Endodermal cell (in vitro differentiated cells): ENCODE data around the gene ZCCHC14. TPM values are rescaled to one million over a fixed set of nuclear protein-coding genes. Genes with fewer than 3 reads are reported as not detected.
"Not testable (repeated sequence)": the region's sequence is repeated elsewhere in the genome, so short reads cannot be mapped to it uniquely, and the experiment has no call there.

ENCODE experiments used
- DNase-seq: peaks from one replicate; pipeline ENCODE4 v3.0.0-alpha.2; 2017
- H3K27ac ChIP-seq: 2 replicates; pipeline ENCODE4 v1.5.1; 2013; ENCODE audit warnings: mild to moderate bottlenecking, low read depth, low read length, moderate library complexity
- H3K27me3 ChIP-seq: 2 replicates; pipeline ENCODE4 v1.6.1; 2013; ENCODE audit warnings: mild to moderate bottlenecking, low read length, moderate library complexity; ENCODE audit not compliant: insufficient read depth, control insufficient read depth, poor library complexity, severe bottlenecking
- H3K36me3 ChIP-seq: 2 replicates; pipeline ENCODE4 v1.7.0; 2013; ENCODE audit warnings: mild to moderate bottlenecking, low read length, moderate library complexity; ENCODE audit not compliant: control insufficient read depth, insufficient read depth
- H3K4me1 ChIP-seq: one replicate; pipeline ENCODE4 v1.7.0; 2013; ENCODE audit warnings: low read length; ENCODE audit not compliant: control insufficient read depth, insufficient read depth
- H3K4me3 ChIP-seq: 2 replicates; pipeline ENCODE4 v1.5.1; 2013; ENCODE audit warnings: mild to moderate bottlenecking, low read length, moderate library complexity
- H3K9ac ChIP-seq: 2 replicates; pipeline ENCODE4 v1.6.1; 2013; ENCODE audit warnings: mild to moderate bottlenecking, low read length, moderate library complexity; ENCODE audit not compliant: poor library complexity, severe bottlenecking; ENCODE audit errors: extremely low read depth
- H3K9me3 ChIP-seq: 2 replicates; pipeline ENCODE4 v1.6.1; 2013; ENCODE audit warnings: mild to moderate bottlenecking, low read length, moderate library complexity; ENCODE audit not compliant: control insufficient read depth
- H3K27ac Mint-ChIP-seq: 2 replicates; pipeline ENCODE4 v1.8.0; 2020; ENCODE audit warnings: mixed read lengths
- H3K27me3 Mint-ChIP-seq: 2 replicates; pipeline ENCODE4 v1.8.0; 2021; ENCODE audit warnings: mild to moderate bottlenecking, mixed read lengths; ENCODE audit not compliant: insufficient read depth
- H3K36me3 Mint-ChIP-seq: 2 replicates; pipeline ENCODE4 v1.8.0; 2020; ENCODE audit warnings: low read depth, mixed read lengths
- H3K4me1 Mint-ChIP-seq: 2 replicates; pipeline ENCODE4 v1.8.0; 2020; ENCODE audit warnings: mixed read lengths
- H3K4me3 Mint-ChIP-seq: 2 replicates; pipeline ENCODE4 v1.8.0; 2020; ENCODE audit warnings: mild to moderate bottlenecking, moderate library complexity, mixed read lengths
- H3K9me3 Mint-ChIP-seq: 2 replicates; pipeline ENCODE4 v1.8.0; 2020; ENCODE audit warnings: mild to moderate bottlenecking, mixed read lengths
- WGBS, 2 experiments: methylation state at CpG; one replicate each; pipeline versions ENCODE4 v1.1.5 to v1.1.7; 2013; ENCODE audit warnings: missing lambda C conversion rate in 2 of 2, mixed read lengths in 1 of 2; ENCODE audit not compliant: insufficient coverage in 1 of 2, insufficient read length in 1 of 2; 5-methylcytosine and 5-hydroxymethylcytosine counted together
- total RNA-seq, 2 donors: library from RNA; stranded (reverse); fragmentation: NEBNext Ultra II Directional in 1 of 2; extraction: Animal tissue kit (Norgen Biotek cat#: 25700) in 1 of 2; gene quantifications; 2 replicates in 1 of 2; 3 replicates in 1 of 2; pipeline ENCODE4 v1.2.1, GENCODE V29; 2021
- TF ChIP-seq, protein P1 (sequence below): fragments of 200-600 bp; sonication (generic); conservative IDR thresholded peaks from 2 replicates; pipeline ENCODE4 v1.5.0; 2021; ENCODE audit warnings: antibody characterized with exemption, mild to moderate bottlenecking

Gene ZCCHC14
- total RNA-seq, 2 donors from 2014 or later, result 27.3 to 33.7 TPM

- TF ChIP-seq, protein P1, sequence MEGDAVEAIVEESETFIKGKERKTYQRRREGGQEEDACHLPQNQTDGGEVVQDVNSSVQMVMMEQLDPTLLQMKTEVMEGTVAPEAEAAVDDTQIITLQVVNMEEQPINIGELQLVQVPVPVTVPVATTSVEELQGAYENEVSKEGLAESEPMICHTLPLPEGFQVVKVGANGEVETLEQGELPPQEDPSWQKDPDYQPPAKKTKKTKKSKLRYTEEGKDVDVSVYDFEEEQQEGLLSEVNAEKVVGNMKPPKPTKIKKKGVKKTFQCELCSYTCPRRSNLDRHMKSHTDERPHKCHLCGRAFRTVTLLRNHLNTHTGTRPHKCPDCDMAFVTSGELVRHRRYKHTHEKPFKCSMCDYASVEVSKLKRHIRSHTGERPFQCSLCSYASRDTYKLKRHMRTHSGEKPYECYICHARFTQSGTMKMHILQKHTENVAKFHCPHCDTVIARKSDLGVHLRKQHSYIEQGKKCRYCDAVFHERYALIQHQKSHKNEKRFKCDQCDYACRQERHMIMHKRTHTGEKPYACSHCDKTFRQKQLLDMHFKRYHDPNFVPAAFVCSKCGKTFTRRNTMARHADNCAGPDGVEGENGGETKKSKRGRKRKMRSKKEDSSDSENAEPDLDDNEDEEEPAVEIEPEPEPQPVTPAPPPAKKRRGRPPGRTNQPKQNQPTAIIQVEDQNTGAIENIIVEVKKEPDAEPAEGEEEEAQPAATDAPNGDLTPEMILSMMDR, result no peak
- Mint-ChIP-seq H3K27me3 (no peaks in the 10 kb centered on the region), H3K9me3 (no peaks in the 10 kb centered on the region), H3K4me3 (no peak overlapping the region), H3K36me3 (peaks cover 7% of the 10 kb centered on the region), H3K4me1 (no peaks in the 10 kb centered on the region), H3K27ac (no peak overlapping the region)
- H3K9ac ChIP-seq, result no peak overlapping the region
- no peak for DNase-seq
- H3K27me3 ChIP-seq, result no peaks in the 10 kb centered on the region
- no peaks in the 10 kb centered on the region for H3K9me3 ChIP-seq
- H3K4me1 ChIP-seq, result no peaks in the 10 kb centered on the region
- H3K36me3 ChIP-seq, result peaks cover 27% of the 10 kb centered on the region
- H3K27ac ChIP-seq, result no peak overlapping the region
- WGBS, 2 experiments, result 92 to 100% methylated on average over 2 to 4 of the region's 4 CpGs
- H3K4me3 ChIP-seq, result no peak overlapping the region
These were observed 126.5 kb downstream of the ZCCHC14 start for GRCh38 chr16:87366288-87366687.

GRCh38 chr16:87365021-87365713, 127.7 kb downstream of the ZCCHC14 start:
- Mint-ChIP-seq H3K9me3 (no peaks in the 10 kb centered on the region), H3K27me3 (no peaks in the 10 kb centered on the region), H3K27ac (peak overlapping the region; percentile 21), H3K4me3 (no peak overlapping the region), H3K36me3 (peaks cover 16% of the 10 kb centered on the region), H3K4me1 (no peaks in the 10 kb centered on the region)
- 93% methylated on average over 9 to 13 of the region's 13 CpGs for WGBS, 2 experiments
- Histone ChIP-seq H3K27ac (no peak overlapping the region), H3K27me3 (no peaks in the 10 kb centered on the region), H3K36me3 (peaks cover 29% of the 10 kb centered on the region), H3K4me1 (no peaks in the 10 kb centered on the region), H3K9ac (no peak overlapping the region), H3K4me3 (no peak overlapping the region), H3K9me3 (no peaks in the 10 kb centered on the region)
- no peak for DNase-seq
- TF ChIP-seq, protein P1, result no peak

GRCh38 chr16:87363771-87364455, 128.9 kb downstream of the ZCCHC14 start:
- Histone ChIP-seq H3K4me3 (no peak overlapping the region), H3K9ac (no peak overlapping the region), H3K36me3 (peaks cover 39% of the 10 kb centered on the region), H3K9me3 (no peaks in the 10 kb centered on the region), H3K27me3 (no peaks in the 10 kb centered on the region), H3K4me1 (no peaks in the 10 kb centered on the region), H3K27ac (peak overlapping the region; percentile 60)
- TF ChIP-seq, protein P1, result no peak
- DNase-seq, result no peak
- 88 to 92% methylated on average over 10 to 17 of the region's 17 CpGs for WGBS, 2 experiments
- no peaks in the 10 kb centered on the region for H3K9me3 Mint-ChIP-seq
- H3K27me3 Mint-ChIP-seq, result no peaks in the 10 kb centered on the region
- H3K4me3 Mint-ChIP-seq, result no peak overlapping the region
- H3K4me1 Mint-ChIP-seq, result no peaks in the 10 kb centered on the region
- no peak overlapping the region for H3K27ac Mint-ChIP-seq
- H3K36me3 Mint-ChIP-seq, result peaks cover 25% of the 10 kb centered on the region

- H3K9me3 Mint-ChIP-seq, H3K27ac Mint-ChIP-seq: not testable (repeated sequence)
These were observed 129.8 kb downstream of the ZCCHC14 start for GRCh38 chr16:87362828-87363559.

More at GRCh38 chr16:87362828-87363559, 129.8 kb downstream of the ZCCHC14 start:
- not testable (repeated sequence) for H3K4me1 ChIP-seq, DNase-seq, H3K9ac ChIP-seq, H3K27me3 ChIP-seq, H3K9me3 ChIP-seq, H3K4me3 ChIP-seq, H3K4me3 Mint-ChIP-seq, H3K27me3 Mint-ChIP-seq, H3K27ac ChIP-seq, H3K4me1 Mint-ChIP-seq
- H3K36me3 ChIP-seq, result peaks cover 47% of the 10 kb centered on the region
- peaks cover 30% of the 10 kb centered on the region for H3K36me3 Mint-ChIP-seq
- 94 to 96% methylated on average over 11 to 13 of the region's 13 CpGs for WGBS, 2 experiments
